ENCODE measurements around the gene OGDHL. TPM values are rescaled to one million over a fixed set of nuclear protein-coding genes. Genes with fewer than 3 reads are reported as not detected.

Gene OGDHL
- total RNA-seq, 2 experiments from 2014 or later = 0.40 to 0.68 TPM

- no peaks in the 10 kb centered on the region for H3K9me3 Mint-ChIP-seq
- CTCF ChIA-PET = no interaction called here
- POLR2A ChIA-PET = no interaction called here
- H3K27me3 Mint-ChIP-seq = no peaks in the 10 kb centered on the region
- intact Hi-C loops (cut with micrococcal nuclease) = loop anchor here (10.0 kb wide), 1 partner anchor 149 kb away; no protein-coding TSS in a partner anchor
- H3K36me3 Mint-ChIP-seq (ENCODE audit: low read depth) = no peaks in the 10 kb centered on the region
- no peak overlapping the region for H3K4me3 Mint-ChIP-seq
- ATAC-seq = no peak
- no peak overlapping the region for H3K27ac Mint-ChIP-seq
- TF ChIP-seq CTCF (IDR thresholded peaks at IDR 0.05) = no peak
- DNase-seq = no peak
- H3K4me1 Mint-ChIP-seq (ENCODE audit: low read depth) = no peaks in the 10 kb centered on the region
Observed at GRCh38 chr10:49743464-49744075, 18.6 kb downstream of the OGDHL start.

GRCh38 chr10:49742683-49743463 lies 19.2 kb downstream of the OGDHL start:
- H3K36me3 Mint-ChIP-seq (ENCODE audit: low read depth) = no peaks in the 10 kb centered on the region
- CTCF ChIA-PET = no interaction called here
- no peak for DNase-seq
- intact Hi-C loops (cut with micrococcal nuclease) = loop anchor here (10.0 kb wide), 1 partner anchor 148 kb away; no protein-coding TSS in a partner anchor
- no peaks in the 10 kb centered on the region for H3K9me3 Mint-ChIP-seq
- H3K4me1 Mint-ChIP-seq (ENCODE audit: low read depth) = no peaks in the 10 kb centered on the region
- no peak overlapping the region for H3K27ac Mint-ChIP-seq
- H3K4me3 Mint-ChIP-seq = no peak overlapping the region
- H3K27me3 Mint-ChIP-seq = no peaks in the 10 kb centered on the region
- no peak for TF ChIP-seq CTCF (IDR thresholded peaks at IDR 0.05)
- ATAC-seq = no peak
- POLR2A ChIA-PET = no interaction called here

- TF ChIP-seq CTCF (IDR thresholded peaks at IDR 0.05) = no peak
- H3K4me1 Mint-ChIP-seq (ENCODE audit: low read depth) = no peaks in the 10 kb centered on the region
- no peak for DNase-seq
- CTCF ChIA-PET = no interaction called here
- POLR2A ChIA-PET = no interaction called here
- H3K36me3 Mint-ChIP-seq (ENCODE audit: low read depth) = no peaks in the 10 kb centered on the region
- ATAC-seq = no peak
- H3K9me3 Mint-ChIP-seq = no peaks in the 10 kb centered on the region
- H3K27me3 Mint-ChIP-seq = no peaks in the 10 kb centered on the region
- intact Hi-C loops (cut with micrococcal nuclease) = loop anchor here (10.0 kb wide), 1 partner anchor 147 kb away; no protein-coding TSS in a partner anchor
- H3K27ac Mint-ChIP-seq = no peak overlapping the region
- H3K4me3 Mint-ChIP-seq = no peak overlapping the region
Observed at GRCh38 chr10:49741108-49741995, 20.8 kb downstream of the OGDHL start.

- no peak overlapping the region for H3K4me3 Mint-ChIP-seq
- ATAC-seq (no peak), DNase-seq (no peak)
- no peak overlapping the region for H3K27ac Mint-ChIP-seq
- H3K36me3 Mint-ChIP-seq (ENCODE audit: low read depth) = no peaks in the 10 kb centered on the region
- CTCF ChIA-PET = no interaction called here
- POLR2A ChIA-PET = no interaction called here
- no peaks in the 10 kb centered on the region for H3K9me3 Mint-ChIP-seq
- no peak for TF ChIP-seq CTCF (IDR thresholded peaks at IDR 0.05)
- no peaks in the 10 kb centered on the region for H3K4me1 Mint-ChIP-seq (ENCODE audit: low read depth)
- H3K27me3 Mint-ChIP-seq = no peaks in the 10 kb centered on the region
- intact Hi-C loops (cut with micrococcal nuclease) = loop anchor here (10.0 kb wide), 1 partner anchor 146 kb away; no protein-coding TSS in a partner anchor
Observed at GRCh38 chr10:49740346-49741107, 21.6 kb downstream of the OGDHL start.

All from activated CD8-positive, alpha-beta T cell treated with anti-CD3 and anti-CD28 coated beads for 36 hours (primary cell).